Left forelimb (tissue), 1 donor: ENCODE measurements around the gene NIPAL3.
"Not testable (repeated sequence)": the region's sequence is repeated elsewhere in the genome, so short reads cannot be mapped to it uniquely, and the experiment has no call there.

Experiments used
- DNase-seq: peaks from one replicate; pipeline ENCODE4 v3.0.0-alpha.2; 2018; ENCODE audit warnings: low spot score

NIPAL3 gene

DNA sequence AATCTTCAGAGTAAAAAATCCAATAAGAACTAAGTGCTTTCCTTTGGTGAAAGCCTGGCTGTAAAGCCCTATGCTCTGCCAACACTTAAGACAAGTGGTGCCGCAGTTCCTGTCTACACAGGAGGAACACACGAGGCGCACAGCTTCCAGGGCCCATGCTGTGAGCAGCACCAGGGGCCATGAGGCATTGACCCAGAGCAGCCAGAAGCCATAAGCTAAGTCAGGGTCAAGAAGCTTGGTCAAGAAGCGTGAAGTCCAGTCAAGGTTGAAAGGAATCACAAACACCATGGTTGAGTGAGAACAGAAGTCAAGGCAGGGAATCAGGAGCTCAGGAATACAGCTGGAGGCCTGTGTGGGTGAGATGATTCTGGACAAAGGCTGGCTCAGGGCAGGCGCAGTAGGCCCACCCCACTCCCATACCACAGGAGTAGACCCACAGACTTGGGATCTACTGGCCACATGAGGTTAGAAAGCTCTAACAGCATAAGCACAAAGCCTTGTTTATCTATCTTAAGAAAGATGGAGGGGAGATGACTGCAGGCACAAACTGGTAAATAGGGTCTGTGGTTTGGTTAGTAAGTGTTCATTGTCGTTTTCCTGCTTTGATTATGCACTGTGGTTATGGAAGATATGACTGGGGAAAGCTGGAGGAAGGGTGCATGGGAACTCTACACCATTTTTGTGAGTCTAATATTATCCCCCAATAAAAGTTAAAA lies 44.1 kb downstream of the NIPAL3 start:
- no peak for DNase-seq

DNA sequence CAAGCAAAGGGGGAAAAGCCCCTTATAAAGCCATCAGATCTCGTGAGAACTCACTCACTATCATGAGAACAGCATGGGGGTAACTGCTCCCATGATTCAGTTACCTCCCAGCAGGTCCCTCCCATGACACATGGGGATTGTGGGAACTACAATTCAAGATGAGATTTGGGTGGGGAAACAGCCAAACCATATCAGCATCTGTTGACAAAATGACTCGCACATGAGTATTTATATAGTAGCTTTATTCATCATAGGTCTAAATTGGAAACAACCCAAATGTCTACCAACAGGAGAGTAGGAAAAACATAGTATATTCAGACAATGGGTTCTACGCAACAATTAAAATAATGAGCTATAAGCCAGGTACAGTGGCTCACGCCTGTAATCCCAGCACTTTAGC lies 46.5 kb downstream of the NIPAL3 start:
- DNase-seq: not testable (repeated sequence)

- no peak for DNase-seq
These were observed 48.5 kb downstream of the NIPAL3 start for GRCh38 chr1:24463776-24464735.

DNA sequence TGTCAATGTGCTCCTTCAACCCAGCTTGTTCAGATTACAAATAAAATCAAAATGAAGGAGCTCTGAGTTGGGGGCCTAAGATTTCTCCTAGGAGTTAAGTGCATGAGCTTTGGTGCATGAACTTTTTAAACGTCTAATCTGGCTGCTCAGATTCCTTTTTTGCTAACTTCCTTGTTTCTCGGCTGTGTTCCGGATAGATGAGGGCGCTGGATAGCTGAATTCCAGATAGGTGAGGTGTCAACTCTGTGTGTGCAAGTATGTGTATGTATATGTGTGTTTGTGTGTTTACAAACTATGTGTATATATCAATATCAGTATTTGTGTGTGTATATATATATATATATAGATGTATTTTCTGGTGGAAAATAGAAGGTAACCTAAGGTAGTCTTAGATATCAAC lies 49.5 kb downstream of the NIPAL3 start:
- DNase-seq: no peak

GRCh38 chr1:24465638-24466037 lies 50.0 kb downstream of the NIPAL3 start:
- no peak for DNase-seq

DNA sequence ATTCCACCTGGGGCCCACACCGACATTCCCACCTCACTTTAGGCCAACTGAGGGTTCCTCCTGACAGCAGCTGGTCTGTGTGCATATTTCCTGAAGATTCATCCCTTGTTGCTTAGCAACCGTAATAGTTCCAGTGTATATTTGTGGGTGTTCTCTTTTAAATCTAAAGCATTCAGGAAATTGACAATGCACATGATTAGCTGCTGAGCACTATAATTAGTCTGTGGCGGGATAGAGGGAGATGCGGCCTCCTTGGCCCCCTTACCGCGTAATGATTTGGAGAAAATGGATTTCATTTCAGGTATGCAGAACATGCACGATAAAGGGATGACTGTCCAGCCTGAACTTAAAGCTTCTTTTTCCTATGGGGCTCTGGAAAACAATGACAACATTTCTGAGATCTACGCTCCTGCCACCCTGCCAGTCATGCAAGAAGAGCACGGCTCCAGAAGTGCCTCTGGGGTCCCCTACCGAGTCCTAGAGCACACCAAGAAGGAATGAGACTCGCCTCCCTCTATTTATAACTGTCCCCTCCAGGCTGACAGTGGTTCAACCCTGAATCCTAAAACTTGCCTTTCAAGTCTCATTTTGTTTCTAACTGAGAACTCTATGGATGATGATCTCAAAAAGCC lies 53.2 kb downstream of the NIPAL3 start:
- DNase-seq: no peak

- no peak for DNase-seq
These were observed 55.0 kb downstream of the NIPAL3 start for GRCh38 chr1:24470592-24470991.

- no peak for DNase-seq
These were observed 57.1 kb downstream of the NIPAL3 start for GRCh38 chr1:24472527-24473251.

GRCh38 chr1:24474193-24474592 lies 58.6 kb downstream of the NIPAL3 start:
- no peak for DNase-seq

- no peak for DNase-seq
These were observed 60.1 kb downstream of the NIPAL3 start for GRCh38 chr1:24475700-24476099.

DNA sequence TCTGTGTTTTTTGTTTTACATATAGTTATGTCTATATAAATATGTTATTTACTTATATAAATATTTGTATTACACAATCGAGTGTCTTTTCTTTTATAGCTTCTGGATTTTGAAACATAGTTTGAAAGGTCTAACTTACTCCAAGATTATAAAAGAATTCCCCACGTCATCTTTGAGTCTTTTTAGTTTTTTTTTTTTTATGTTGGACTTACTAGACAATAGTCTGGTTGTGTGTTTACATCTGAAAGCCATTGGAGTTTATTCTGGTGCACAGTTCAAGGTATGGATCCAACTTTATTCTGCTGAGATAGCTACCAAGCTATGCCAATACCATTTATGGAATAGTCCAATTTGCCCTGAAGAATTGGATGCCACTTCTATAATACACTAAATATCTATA lies 61.0 kb downstream of the NIPAL3 start:
- DNase-seq: no peak

DNA sequence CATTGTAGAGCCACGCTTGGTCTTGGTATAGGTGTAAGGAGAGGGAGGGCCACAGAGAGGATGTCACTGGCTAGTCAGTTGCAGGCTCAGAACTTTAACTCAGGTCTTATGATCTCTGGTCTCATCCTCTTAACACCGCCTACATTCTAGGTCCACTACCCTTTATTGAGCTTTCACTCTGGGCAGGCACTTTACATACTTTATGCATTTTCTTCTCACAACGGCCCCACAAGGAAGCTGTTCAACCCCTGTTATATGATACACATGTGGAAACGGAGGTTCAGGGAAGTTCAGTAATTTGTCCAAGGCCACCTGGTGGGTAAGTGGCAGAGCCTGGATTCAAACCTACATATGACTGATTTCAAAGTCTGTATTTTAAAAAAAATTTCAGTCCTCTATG lies 61.7 kb downstream of the NIPAL3 start:
- DNase-seq: no peak

DNA sequence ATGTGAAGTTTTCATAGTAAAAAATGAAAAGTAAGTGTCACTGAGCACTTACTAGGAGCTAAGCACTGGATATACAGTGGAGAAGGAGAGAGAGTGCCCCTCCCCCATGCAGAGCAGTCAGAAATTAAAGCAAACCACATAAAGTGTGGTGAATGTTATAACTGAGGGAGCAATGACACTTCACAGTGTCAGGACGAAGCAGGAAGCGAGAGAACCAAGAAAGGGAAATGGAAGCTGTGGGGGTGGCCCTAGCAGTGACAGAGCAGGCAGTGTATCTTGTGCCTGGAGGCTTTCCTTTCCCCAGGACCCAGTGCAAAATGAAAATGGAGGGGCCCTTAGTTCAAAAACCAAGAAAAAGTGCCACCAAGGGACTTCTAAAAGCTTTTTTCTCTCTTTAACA lies 65.5 kb downstream of the NIPAL3 start:
- no peak for DNase-seq

DNA sequence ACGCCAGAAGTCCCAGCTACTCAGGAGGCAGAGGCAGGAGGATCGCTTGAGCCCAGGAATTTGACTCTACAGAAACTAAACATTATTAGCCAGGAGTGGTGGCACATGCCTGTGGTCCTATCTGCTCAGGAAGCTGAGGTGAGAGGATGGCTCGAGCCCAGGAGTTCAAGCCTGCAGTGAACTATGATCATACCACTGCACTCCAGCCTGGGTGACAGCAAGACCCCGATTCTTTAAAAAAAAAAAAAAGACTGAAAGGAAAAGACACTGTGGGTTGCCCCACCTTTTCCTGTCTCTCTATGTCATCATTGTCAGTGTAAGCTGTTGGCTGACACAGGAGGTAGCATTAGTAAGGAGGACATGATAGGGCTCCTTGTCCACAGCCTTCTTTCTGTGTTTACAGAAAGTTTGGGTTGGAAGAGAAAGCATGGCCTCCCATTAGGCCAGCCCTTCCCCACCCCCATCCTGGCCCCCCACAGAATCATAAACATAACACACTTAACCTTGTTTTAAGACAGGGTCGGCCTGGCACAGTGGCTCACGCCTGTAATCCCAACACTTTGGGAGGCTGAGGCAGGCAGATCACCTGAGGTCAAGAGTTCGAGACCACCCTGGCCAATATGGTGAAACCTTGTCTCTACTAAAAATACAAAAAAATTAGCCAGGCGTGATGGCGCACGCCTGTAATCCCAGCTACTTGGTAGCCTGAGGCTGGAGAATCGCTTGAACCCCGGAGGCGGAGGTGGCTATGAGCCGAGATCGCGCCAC lies 66.4 kb downstream of the NIPAL3 start:
- DNase-seq: no peak

- no peak for DNase-seq
These were observed 67.8 kb downstream of the NIPAL3 start for GRCh38 chr1:24483441-24483840.

DNA sequence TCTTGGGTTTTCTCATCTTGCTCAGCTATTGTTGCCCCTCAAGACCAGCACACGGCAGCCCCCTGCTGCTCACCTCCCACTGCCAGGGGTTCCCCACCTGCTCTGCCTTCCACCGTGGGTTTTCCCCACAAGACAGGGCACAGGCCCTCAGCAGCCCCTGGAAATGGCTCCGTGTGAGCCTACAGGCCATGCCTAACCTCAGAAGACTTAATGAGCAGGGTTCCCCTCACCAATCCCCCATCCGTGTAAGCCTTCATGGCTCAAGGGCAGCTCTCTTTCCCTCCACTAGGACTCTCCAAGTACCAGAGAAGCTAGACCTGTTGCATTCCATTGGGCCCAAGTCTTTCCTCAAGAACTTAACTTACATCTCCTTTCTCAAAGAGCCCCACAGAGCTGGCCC lies 68.6 kb downstream of the NIPAL3 start:
- DNase-seq: no peak

GRCh38 chr1:24486331-24487065 lies 70.9 kb downstream of the NIPAL3 start:
- DNase-seq: no peak

DNA sequence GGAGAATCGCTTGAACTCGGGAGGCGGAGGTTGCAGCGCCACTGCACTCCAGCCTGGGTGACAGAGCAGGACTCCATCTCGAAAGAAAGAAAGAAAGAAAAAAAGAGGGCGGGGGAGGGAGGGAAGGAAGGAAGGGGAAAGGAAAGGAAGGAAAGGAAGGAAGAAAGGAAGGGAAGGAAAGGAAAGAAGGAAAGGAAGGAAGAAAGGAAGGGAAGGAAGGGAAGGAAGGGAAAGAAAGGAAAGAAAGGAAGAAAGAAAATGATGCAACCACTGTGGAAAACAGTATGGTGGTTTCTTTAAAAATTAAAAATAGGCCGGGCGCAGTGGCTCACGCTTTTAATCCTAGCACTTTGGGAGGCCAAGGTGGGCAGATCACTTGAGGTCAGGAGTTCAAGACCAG lies 71.9 kb downstream of the NIPAL3 start:
- DNase-seq: no peak

DNA sequence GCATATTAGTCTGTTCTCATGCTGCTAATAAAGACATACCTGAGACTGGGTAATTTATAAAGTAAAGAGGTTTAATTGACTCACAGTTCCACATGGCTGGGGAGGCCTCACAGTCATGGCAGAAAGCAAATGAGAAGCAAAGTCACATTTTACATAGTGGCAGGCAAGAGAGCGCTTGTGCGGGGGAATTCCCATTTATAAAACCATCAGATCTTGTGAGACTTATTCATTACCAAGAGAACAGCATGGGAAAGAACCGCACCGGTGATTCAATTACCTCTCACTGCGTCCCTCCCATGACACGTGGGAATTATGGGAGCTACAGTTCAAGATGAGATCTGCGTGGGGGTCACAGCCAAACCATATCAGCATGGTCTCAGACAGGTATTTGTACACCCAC lies 72.6 kb downstream of the NIPAL3 start:
- DNase-seq: not testable (repeated sequence)

GRCh38 chr1:24489674-24490073 lies 74.1 kb downstream of the NIPAL3 start:
- no peak for DNase-seq
